Lower leg skin (tissue), 3 donors: ENCODE results near the gene WDR27.

Source experiments
- POLR2A ChIP-seq, 2 donors: fragments of 450-650 bp; IDR thresholded peaks; one replicate each; pipeline ENCODE4 v1.6.1; 2016 to 2017; ENCODE audit warnings: antibody characterized with exemption in 2 of 2, mild to moderate bottlenecking in 1 of 2, moderate library complexity in 1 of 2
- TF ChIP-seq, protein P1 (sequence below), 3 donors: fragments of 450-650 bp; IDR thresholded peaks; one replicate each; pipeline ENCODE4 v1.5.1; 2016; ENCODE audit warnings: antibody characterized with exemption in 3 of 3, mild to moderate bottlenecking in 3 of 3, moderate library complexity in 2 of 3

DNA sequence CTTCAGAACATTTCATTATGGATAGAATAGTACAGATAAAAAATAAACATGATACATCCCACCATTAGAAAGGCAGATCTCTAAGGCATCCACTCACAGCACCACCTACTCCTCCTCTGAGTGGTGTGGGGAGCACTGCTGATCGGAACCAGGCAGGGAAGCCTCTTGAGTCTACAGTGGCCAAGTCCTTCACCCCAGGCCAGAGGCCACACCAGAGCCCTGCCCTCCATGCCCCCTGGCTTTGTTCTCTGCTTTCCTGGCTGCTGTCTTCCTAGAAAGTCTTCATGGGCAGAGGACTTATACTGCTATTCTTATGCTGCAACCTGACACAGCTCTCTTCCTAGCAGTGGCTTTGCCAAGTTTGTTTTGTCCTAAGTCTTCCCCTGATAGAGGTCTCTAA, 246.4 kb downstream of the WDR27 start:
- TF ChIP-seq, protein P1, sequence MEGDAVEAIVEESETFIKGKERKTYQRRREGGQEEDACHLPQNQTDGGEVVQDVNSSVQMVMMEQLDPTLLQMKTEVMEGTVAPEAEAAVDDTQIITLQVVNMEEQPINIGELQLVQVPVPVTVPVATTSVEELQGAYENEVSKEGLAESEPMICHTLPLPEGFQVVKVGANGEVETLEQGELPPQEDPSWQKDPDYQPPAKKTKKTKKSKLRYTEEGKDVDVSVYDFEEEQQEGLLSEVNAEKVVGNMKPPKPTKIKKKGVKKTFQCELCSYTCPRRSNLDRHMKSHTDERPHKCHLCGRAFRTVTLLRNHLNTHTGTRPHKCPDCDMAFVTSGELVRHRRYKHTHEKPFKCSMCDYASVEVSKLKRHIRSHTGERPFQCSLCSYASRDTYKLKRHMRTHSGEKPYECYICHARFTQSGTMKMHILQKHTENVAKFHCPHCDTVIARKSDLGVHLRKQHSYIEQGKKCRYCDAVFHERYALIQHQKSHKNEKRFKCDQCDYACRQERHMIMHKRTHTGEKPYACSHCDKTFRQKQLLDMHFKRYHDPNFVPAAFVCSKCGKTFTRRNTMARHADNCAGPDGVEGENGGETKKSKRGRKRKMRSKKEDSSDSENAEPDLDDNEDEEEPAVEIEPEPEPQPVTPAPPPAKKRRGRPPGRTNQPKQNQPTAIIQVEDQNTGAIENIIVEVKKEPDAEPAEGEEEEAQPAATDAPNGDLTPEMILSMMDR (IDR thresholded peaks at IDR 0.05) = no peak
- no peak for TF ChIP-seq POLR2A (IDR thresholded peaks at IDR 0.05)
